Inflammatory macrophage (primary cell): ENCODE measurements around the gene RHOB.

Experiments used
- DNase-seq, 2 donors: peaks; one replicate each; pipeline ENCODE4 v3.0.0-alpha.2; 2020 to 2022

The RHOB gene

GRCh38 chr2:20438334-20439192 is 8.3 kb upstream of the RHOB start:
- DNase-seq = peak; percentile 76 to 95

- DNase-seq = peak in 1 of 2 donors; percentile 16
These were observed 7.7 kb upstream of the RHOB start for GRCh38 chr2:20439193-20439475.

- peak; percentile 97 to 98 for DNase-seq
These were observed 7.4 kb upstream of the RHOB start for GRCh38 chr2:20439503-20439902.

- no peak for DNase-seq
These were observed 6.8 kb upstream of the RHOB start for GRCh38 chr2:20440001-20440560.

GRCh38 chr2:20443276-20443920 is 3.5 kb upstream of the RHOB start:
- peak; percentile 42 to 58 for DNase-seq

GRCh38 chr2:20444101-20444992 is 2.5 kb upstream of the RHOB start:
- no peak for DNase-seq

- no peak for DNase-seq
These were observed 1.6 kb upstream of the RHOB start for GRCh38 chr2:20444993-20445910.

- no peak for DNase-seq
These were observed 488 bp upstream of the RHOB start for GRCh38 chr2:20446255-20446916.

- peak; percentile 36 to 59 for DNase-seq
These were observed 767 bp downstream of the RHOB start for GRCh38 chr2:20447437-20448245.

- DNase-seq = no peak
These were observed 1.5 kb downstream of the RHOB start for GRCh38 chr2:20448246-20448976.

GRCh38 chr2:20448977-20449306 is 2.1 kb downstream of the RHOB start:
- DNase-seq = no peak

- no peak for DNase-seq
These were observed 2.8 kb downstream of the RHOB start for GRCh38 chr2:20449501-20450200.

- DNase-seq = no peak
These were observed 3.5 kb downstream of the RHOB start for GRCh38 chr2:20450201-20450999.

- no peak for DNase-seq
These were observed 4.1 kb downstream of the RHOB start for GRCh38 chr2:20451000-20451290.

GRCh38 chr2:20451341-20451740 is 4.5 kb downstream of the RHOB start:
- DNase-seq = no peak

- DNase-seq = no peak
These were observed 5.1 kb downstream of the RHOB start for GRCh38 chr2:20451761-20452499.

GRCh38 chr2:20452551-20452950 is 5.7 kb downstream of the RHOB start:
- DNase-seq = no peak

GRCh38 chr2:20453087-20453486 is 6.2 kb downstream of the RHOB start:
- DNase-seq = no peak
